HepG2 (cell line): ENCODE results near the gene ZNF627. TPM values are rescaled to one million over a fixed set of nuclear protein-coding genes. Genes with fewer than 3 reads are reported as not detected.
A peak's percentile ranks its signal among the peaks of the same experiment; 100 is the strongest.

Experiments used
- CCDC6 ChIP-seq: sonication (generic); formaldehyde crosslinking; IDR thresholded peaks from 2 replicates; pipeline ENCODE4 v1.8.1; 2022; ENCODE audit warnings: mild to moderate bottlenecking, missing genetic modification reagents, moderate library complexity
- ELF1 ChIP-seq: sonication (generic); formaldehyde crosslinking; IDR thresholded peaks from 2 replicates; pipeline ENCODE4 v1.4.0; 2020; ENCODE audit warnings: missing genetic modification reagents
- ELF3 ChIP-seq: IDR thresholded peaks from 2 replicates; pipeline ENCODE4 v1.6.1; 2016; ENCODE audit warnings: missing genetic modification reagents, missing compliant biosample characterization
- ELF4 ChIP-seq: sonication (generic); formaldehyde crosslinking; IDR thresholded peaks from 2 replicates; pipeline ENCODE4 v1.5.0; 2020; ENCODE audit warnings: missing genetic modification reagents, mild to moderate bottlenecking, moderate library complexity, borderline replicate concordance
- HDAC6 ChIP-seq: fragments of 200-600 bp; sonication (generic); IDR thresholded peaks from 2 replicates; pipeline ENCODE4 v1.7.0; 2017; ENCODE audit warnings: mild to moderate bottlenecking, antibody characterized with exemption, low read length, low read depth
- MYC ChIP-seq: sonication (generic); formaldehyde crosslinking; IDR thresholded peaks from 2 replicates; pipeline ENCODE4 v1.9.0; 2021; ENCODE audit warnings: missing genetic modification reagents, borderline replicate concordance
- NFAT5 ChIP-seq: sonication (generic); formaldehyde crosslinking; IDR thresholded peaks from 2 replicates; pipeline ENCODE4 v1.4.0; 2020; ENCODE audit warnings: missing genetic modification reagents
- NKX3-1 ChIP-seq: sonication (generic); formaldehyde crosslinking; IDR thresholded peaks from 2 replicates; pipeline ENCODE4 v1.5.0; 2020; ENCODE audit warnings: missing genetic modification reagents
- PRDM10 ChIP-seq: sonication (generic); formaldehyde crosslinking; IDR thresholded peaks from 2 replicates; pipeline ENCODE4 v1.4.0; 2020; ENCODE audit warnings: low read depth, missing genetic modification reagents
- TGIF2 ChIP-seq: IDR thresholded peaks from 2 replicates; pipeline ENCODE4 v1.6.1; 2016; ENCODE audit warnings: control low read depth, missing compliant biosample characterization
- ZBTB1 ChIP-seq: sonication (generic); formaldehyde crosslinking; IDR thresholded peaks from 2 replicates; pipeline ENCODE4 v1.4.0; 2020; ENCODE audit warnings: missing genetic modification reagents, borderline replicate concordance
- ZKSCAN5 ChIP-seq: sonication (generic); formaldehyde crosslinking; IDR thresholded peaks from 2 replicates; pipeline ENCODE4 v1.5.1; 2020; ENCODE audit warnings: mild to moderate bottlenecking, missing genetic modification reagents
- ZNF143 ChIP-seq: sonication (generic); formaldehyde crosslinking; IDR thresholded peaks from 2 replicates; pipeline ENCODE4 v1.4.0; 2020; ENCODE audit warnings: missing genetic modification reagents
- ZNF30 ChIP-seq: sonication (generic); formaldehyde crosslinking; IDR thresholded peaks from 2 replicates; pipeline ENCODE4 v1.5.0; 2020; ENCODE audit warnings: mild to moderate bottlenecking, missing genetic modification reagents
- ZNF468 ChIP-seq: sonication (generic); formaldehyde crosslinking; IDR thresholded peaks from 2 replicates; pipeline ENCODE4 v1.8.0; 2022; ENCODE audit warnings: mild to moderate bottlenecking, moderate library complexity, missing genetic modification reagents
- ZNF569 ChIP-seq: sonication (generic); formaldehyde crosslinking; IDR thresholded peaks from 2 replicates; pipeline ENCODE4 v1.5.0; 2020; ENCODE audit warnings: mild to moderate bottlenecking, missing genetic modification reagents, moderate library complexity, borderline replicate concordance
- ZNF670 ChIP-seq: sonication (generic); formaldehyde crosslinking; IDR thresholded peaks from 2 replicates; pipeline ENCODE4 v1.8.0; 2022; ENCODE audit warnings: mild to moderate bottlenecking, missing genetic modification reagents, borderline replicate concordance
- polyA plus RNA-seq, 8 experiments: library from polyadenylated mRNA; depleted of rRNA in 3 of 8; stranded (reverse) in 7 of 8; unstranded in 1 of 8; fragments of >200 nt; fragmentation: Illumina TruSeq in 4 of 8; extraction: Trizol in 4 of 8; gene quantifications; 2 replicates each; pipeline versions ENCODE4 v1.2.1 to v1.2.3, GENCODE V29; 2011 to 2016; ENCODE audit warnings: low read depth in 4 of 8, missing spikeins in 1 of 8, mixed read lengths in 1 of 8; ENCODE audit not compliant: insufficient read depth in 1 of 8
- total RNA-seq, 5 experiments: library from RNA; depleted of rRNA; stranded (reverse); fragments of >200 nt; fragmentation: Illumina TruSeq; extraction: Trizol; gene quantifications; 2 replicates each; pipeline ENCODE4 v1.2.3, GENCODE V29; 2016; ENCODE audit warnings: low read depth in 1 of 5
- TF ChIP-seq, protein P1 (sequence below): sonication (generic); formaldehyde crosslinking; IDR thresholded peaks from 2 replicates; pipeline ENCODE4 v1.5.0; 2020; ENCODE audit warnings: missing genetic modification reagents, mild to moderate bottlenecking, borderline replicate concordance
- TF ChIP-seq, protein P2 (sequence below): sonication (generic); formaldehyde crosslinking; IDR thresholded peaks from 2 replicates; pipeline ENCODE4 v1.4.0; 2020; ENCODE audit warnings: missing genetic modification reagents

The ZNF627 gene
- total and polyA plus RNA-seq, 2 of the 13 experiments (the other 11 are each of a cell fraction or from before 2014, with no cell fraction given), result 4.2 to 12.7 TPM

GRCh38 chr19:11597202-11598102 lies at the start of gene ZNF627 (continued):
- TF ChIP-seq ELF4 (CRISPR knock-in tag) (no peak), NKX3-1 (no peak), HDAC6 (no peak), ELF1 (CRISPR knock-in tag) (peak; percentile 49), NFAT5 (CRISPR knock-in tag) (no peak), ZNF30 (CRISPR knock-in tag) (no peak), ZBTB1 (CRISPR knock-in tag) (no peak), ZNF468 (CRISPR knock-in tag) (no peak), ZNF569 (CRISPR knock-in tag) (no peak), CCDC6 (CRISPR knock-in tag) (peak; percentile 87; the same call in 1 of the 2 replicates), ELF3 (peak; percentile 60; the same call in 1 of the 2 replicates), MYC (CRISPR knock-in tag) (peak; percentile 74; the same call in 1 of the 2 replicates), TGIF2 (CRISPR knock-in tag) (peak; percentile 18; the same call in 1 of the 2 replicates), ZNF670 (CRISPR knock-in tag) (peak; percentile 49; the same call in 1 of the 2 replicates), ZNF143 (CRISPR knock-in tag) (peak; percentile 40; the same call in 1 of the 2 replicates), PRDM10 (CRISPR knock-in tag) (0 out of 2 replicates have a peak, but pooled peaks have one; percentile 26), ZKSCAN5 (CRISPR knock-in tag) (no peak)
- TF ChIP-seq, protein P1, sequence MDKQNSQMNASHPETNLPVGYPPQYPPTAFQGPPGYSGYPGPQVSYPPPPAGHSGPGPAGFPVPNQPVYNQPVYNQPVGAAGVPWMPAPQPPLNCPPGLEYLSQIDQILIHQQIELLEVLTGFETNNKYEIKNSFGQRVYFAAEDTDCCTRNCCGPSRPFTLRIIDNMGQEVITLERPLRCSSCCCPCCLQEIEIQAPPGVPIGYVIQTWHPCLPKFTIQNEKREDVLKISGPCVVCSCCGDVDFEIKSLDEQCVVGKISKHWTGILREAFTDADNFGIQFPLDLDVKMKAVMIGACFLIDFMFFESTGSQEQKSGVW, result no peak
- TF ChIP-seq, protein P2, sequence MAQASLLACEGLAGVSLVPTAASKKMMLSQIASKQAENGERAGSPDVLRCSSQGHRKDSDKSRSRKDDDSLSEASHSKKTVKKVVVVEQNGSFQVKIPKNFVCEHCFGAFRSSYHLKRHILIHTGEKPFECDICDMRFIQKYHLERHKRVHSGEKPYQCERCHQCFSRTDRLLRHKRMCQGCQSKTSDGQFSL, result no peak
